ENCODE results near the gene CFAP61.
"Not testable (repeated sequence)": the region's sequence is repeated elsewhere in the genome, so short reads cannot be mapped to it uniquely, and the experiment has no call there.

CFAP61 gene

GRCh38 chr20:20217621-20218020 lies 165.3 kb downstream of the CFAP61 start:
- no peak overlapping the region for H3K4me3 ChIP-seq (ENCODE audit: low read depth, low read length)
- no peak for DNase-seq (ENCODE audit: low read depth)
- TF ChIP-seq CTCF (IDR thresholded peaks at IDR 0.05; ENCODE audit: low read depth, low read length) (no peak), MAX (IDR thresholded peaks at IDR 0.05; ENCODE audit: low read depth, low read length) (no peak), POLR2A (IDR thresholded peaks at IDR 0.05; ENCODE audit: extremely low read depth, insufficient read length) (no peak), MYC (IDR thresholded peaks at IDR 0.05; ENCODE audit: low read depth, low read length) (no peak)

GRCh38 chr20:20218106-20218505 lies 165.8 kb downstream of the CFAP61 start:
- not testable (repeated sequence) for DNase-seq (ENCODE audit: low read depth); H3K4me3 ChIP-seq (ENCODE audit: low read depth, low read length)

GRCh38 chr20:20219016-20219415 lies 166.7 kb downstream of the CFAP61 start:
- no peak overlapping the region for H3K4me3 ChIP-seq (ENCODE audit: low read depth, low read length)
- DNase-seq (ENCODE audit: low read depth) = no peak

GRCh38 chr20:20220134-20220533 lies 167.8 kb downstream of the CFAP61 start:
- H3K4me3 ChIP-seq (ENCODE audit: low read depth, low read length) = no peak overlapping the region
- TF ChIP-seq MAX (IDR thresholded peaks at IDR 0.05; ENCODE audit: low read depth, low read length) (no peak), POLR2A (IDR thresholded peaks at IDR 0.05; ENCODE audit: extremely low read depth, insufficient read length) (no peak), MYC (IDR thresholded peaks at IDR 0.05; ENCODE audit: low read depth, low read length) (no peak), CTCF (IDR thresholded peaks at IDR 0.05; ENCODE audit: low read depth, low read length) (no peak)
- DNase-seq (ENCODE audit: low read depth) = no peak

More at GRCh38 chr20:20219016-20219415, 166.7 kb downstream of the CFAP61 start:
- no peak for TF ChIP-seq POLR2A (IDR thresholded peaks at IDR 0.05; ENCODE audit: extremely low read depth, insufficient read length)
- no peak for TF ChIP-seq MYC (IDR thresholded peaks at IDR 0.05; ENCODE audit: low read depth, low read length)
- TF ChIP-seq MAX (IDR thresholded peaks at IDR 0.05; ENCODE audit: low read depth, low read length) = no peak
- TF ChIP-seq CTCF (IDR thresholded peaks at IDR 0.05; ENCODE audit: low read depth, low read length) = no peak

- H3K4me3 ChIP-seq (ENCODE audit: low read depth, low read length) = no peak overlapping the region
- no peak for TF ChIP-seq MYC (IDR thresholded peaks at IDR 0.05; ENCODE audit: low read depth, low read length)
- no peak for TF ChIP-seq POLR2A (IDR thresholded peaks at IDR 0.05; ENCODE audit: extremely low read depth, insufficient read length)
- no peak for TF ChIP-seq CTCF (IDR thresholded peaks at IDR 0.05; ENCODE audit: low read depth, low read length)
- TF ChIP-seq MAX (IDR thresholded peaks at IDR 0.05; ENCODE audit: low read depth, low read length) = no peak
- DNase-seq (ENCODE audit: low read depth) = no peak
Measured at GRCh38 chr20:20223981-20224380, 171.6 kb downstream of the CFAP61 start.

GRCh38 chr20:20224806-20225205 lies 172.5 kb downstream of the CFAP61 start:
- no peak for TF ChIP-seq CTCF (IDR thresholded peaks at IDR 0.05; ENCODE audit: low read depth, low read length)
- no peak for TF ChIP-seq MAX (IDR thresholded peaks at IDR 0.05; ENCODE audit: low read depth, low read length)
- TF ChIP-seq MYC (IDR thresholded peaks at IDR 0.05; ENCODE audit: low read depth, low read length) = no peak
- no peak for TF ChIP-seq POLR2A (IDR thresholded peaks at IDR 0.05; ENCODE audit: extremely low read depth, insufficient read length)
- H3K4me3 ChIP-seq (ENCODE audit: low read depth, low read length) = no peak overlapping the region
- DNase-seq (ENCODE audit: low read depth) = no peak

All from NB4 (cell line).